Mononuclear cell (primary cell): Measurements from ENCODE around the gene SCARB2. TPM values are rescaled to one million over a fixed set of nuclear protein-coding genes. Genes with fewer than 3 reads are reported as not detected.

Experiments used
- H3K27me3 ChIP-seq: 2 replicates; pipeline ENCODE4 v1.6.0; 2011; ENCODE audit warnings: low read length, control low read depth; ENCODE audit not compliant: insufficient read depth
- H3K4me1 ChIP-seq: 2 replicates; pipeline ENCODE4 v1.5.1; 2011; ENCODE audit warnings: mild to moderate bottlenecking, low read length, control low read depth; ENCODE audit not compliant: insufficient read depth
- H3K4me3 ChIP-seq: 2 replicates; pipeline ENCODE4 v1.5.1; 2011; ENCODE audit warnings: mild to moderate bottlenecking, low read length, moderate library complexity
- H3K9me3 ChIP-seq: 2 replicates; pipeline ENCODE4 v1.5.1; 2011; ENCODE audit warnings: low read depth, mild to moderate bottlenecking, control low read depth, low read length
- total RNA-seq: library from RNA; depleted of rRNA; stranded (reverse); fragments of >200 nt; gene quantifications from one replicate; pipeline ENCODE4 v1.2.3, GENCODE V29; 2012

The SCARB2 gene
- total RNA-seq, 1 donor, result 35.3 TPM

- Histone ChIP-seq H3K4me1 (peaks cover 79% of the 10 kb centered on the region), H3K27me3 (no peaks in the 10 kb centered on the region), H3K9me3 (no peaks in the 10 kb centered on the region), H3K4me3 (no peak overlapping the region)
These were observed 16.4 kb downstream of the SCARB2 start for GRCh38 chr4:76197031-76197743.

- H3K9me3 ChIP-seq, result no peaks in the 10 kb centered on the region
- no peaks in the 10 kb centered on the region for H3K27me3 ChIP-seq
- peaks cover 80% of the 10 kb centered on the region for H3K4me1 ChIP-seq
- H3K4me3 ChIP-seq, result no peak overlapping the region
These were observed 17.2 kb downstream of the SCARB2 start for GRCh38 chr4:76196376-76196775.

DNA sequence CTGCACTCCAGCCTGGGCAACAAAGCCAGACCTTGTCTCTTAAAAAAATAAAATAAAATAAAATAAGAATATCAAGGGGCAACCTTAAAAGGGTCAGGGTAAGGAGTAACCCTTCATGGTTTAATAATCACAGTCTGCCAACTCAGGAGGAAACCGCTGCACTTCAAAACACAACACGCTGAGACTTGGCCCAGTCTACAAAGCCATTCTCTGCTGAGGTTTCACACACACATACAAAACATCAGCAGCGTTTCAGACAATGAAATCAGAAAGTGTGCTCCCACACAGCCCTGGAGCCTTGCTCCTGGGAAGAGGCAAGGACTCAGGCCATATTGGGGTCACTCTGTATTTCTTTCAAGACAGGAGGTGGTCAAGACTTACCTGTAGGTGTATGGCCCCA is 18.3 kb downstream of the SCARB2 start:
- Histone ChIP-seq H3K9me3 (no peaks in the 10 kb centered on the region), H3K4me1 (peaks cover 71% of the 10 kb centered on the region), H3K4me3 (no peak overlapping the region), H3K27me3 (no peaks in the 10 kb centered on the region)

GRCh38 chr4:76194325-76194724 is 19.3 kb downstream of the SCARB2 start:
- H3K4me3 ChIP-seq, result no peak overlapping the region
- no peaks in the 10 kb centered on the region for H3K27me3 ChIP-seq
- no peaks in the 10 kb centered on the region for H3K9me3 ChIP-seq
- peaks cover 61% of the 10 kb centered on the region for H3K4me1 ChIP-seq

GRCh38 chr4:76192236-76192635 is 21.4 kb downstream of the SCARB2 start:
- Histone ChIP-seq H3K4me3 (no peak overlapping the region), H3K9me3 (no peaks in the 10 kb centered on the region), H3K4me1 (peaks cover 40% of the 10 kb centered on the region), H3K27me3 (no peaks in the 10 kb centered on the region)

GRCh38 chr4:76188557-76188956 is 25.1 kb downstream of the SCARB2 start:
- Histone ChIP-seq H3K4me1 (peaks cover 9% of the 10 kb centered on the region), H3K4me3 (no peak overlapping the region), H3K9me3 (no peaks in the 10 kb centered on the region), H3K27me3 (no peaks in the 10 kb centered on the region)

DNA sequence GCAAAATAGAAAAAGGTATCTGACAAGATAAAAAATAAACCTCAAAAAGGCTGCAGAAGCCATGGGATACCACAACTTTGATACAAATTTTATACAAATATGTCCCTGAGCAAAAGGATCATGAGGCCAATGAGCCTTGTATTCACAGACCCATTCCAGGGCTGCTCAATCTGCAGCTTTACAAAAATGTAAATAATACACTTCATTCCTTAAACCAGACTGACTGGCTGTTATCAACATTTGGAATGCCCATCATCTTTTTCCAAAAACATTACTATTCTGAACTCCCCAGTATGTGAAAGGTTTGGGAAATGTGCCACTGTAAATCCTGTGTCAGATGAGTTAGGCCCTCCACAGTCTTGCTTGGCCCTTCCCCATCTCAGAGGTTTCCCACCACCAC is 25.5 kb downstream of the SCARB2 start:
- Histone ChIP-seq H3K9me3 (no peaks in the 10 kb centered on the region), H3K4me3 (no peak overlapping the region), H3K4me1 (peaks cover 9% of the 10 kb centered on the region), H3K27me3 (no peaks in the 10 kb centered on the region)

GRCh38 chr4:76187152-76187551 is 26.5 kb downstream of the SCARB2 start:
- H3K4me3 ChIP-seq, result no peak overlapping the region
- peaks cover under 1% of the 10 kb centered on the region for H3K4me1 ChIP-seq
- H3K9me3 ChIP-seq, result no peaks in the 10 kb centered on the region
- H3K27me3 ChIP-seq, result no peaks in the 10 kb centered on the region

DNA sequence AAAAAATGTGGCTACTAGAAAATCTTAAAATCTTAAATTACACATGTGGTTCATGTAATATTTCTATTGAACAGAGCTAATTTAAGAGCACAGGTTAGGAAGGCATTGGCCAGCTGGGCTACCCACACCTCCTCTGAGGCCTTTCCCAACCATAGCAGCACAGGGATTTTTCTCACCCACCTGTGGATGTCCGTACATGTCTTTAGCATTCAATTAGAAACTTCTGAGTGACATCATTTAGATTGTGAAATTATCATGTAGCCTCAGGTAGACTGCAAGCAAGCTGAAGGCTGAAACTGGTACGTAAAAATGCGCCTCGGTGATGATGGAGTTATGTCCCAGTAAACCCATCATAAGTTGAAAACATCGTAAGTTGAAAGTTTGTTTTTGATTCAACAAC is 31.2 kb downstream of the SCARB2 start:
- Histone ChIP-seq H3K4me1 (no peaks in the 10 kb centered on the region), H3K4me3 (no peak overlapping the region), H3K27me3 (no peaks in the 10 kb centered on the region), H3K9me3 (no peaks in the 10 kb centered on the region)

- Histone ChIP-seq H3K27me3 (no peaks in the 10 kb centered on the region), H3K9me3 (no peaks in the 10 kb centered on the region), H3K4me3 (no peak overlapping the region), H3K4me1 (no peaks in the 10 kb centered on the region)
These were observed 34.0 kb downstream of the SCARB2 start for GRCh38 chr4:76179398-76180318.

DNA sequence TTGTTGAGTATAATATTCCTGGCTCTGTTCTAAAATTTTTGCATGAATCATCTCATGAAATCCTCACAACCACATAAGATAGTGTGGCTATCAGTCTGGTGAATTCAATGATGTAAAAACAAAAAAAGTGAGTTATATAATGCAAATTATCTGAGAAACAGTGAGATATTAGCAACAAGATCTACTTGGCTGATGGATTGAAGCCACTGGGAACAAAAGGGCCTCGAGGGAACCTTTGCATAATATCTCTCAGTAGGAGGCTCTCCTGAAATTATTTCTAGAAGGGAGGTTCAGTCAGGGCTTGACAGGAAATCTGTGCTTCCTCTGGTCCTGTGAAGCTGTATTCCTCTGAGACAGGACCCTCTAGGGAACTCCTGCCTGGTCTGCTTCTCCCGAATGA is 35.3 kb downstream of the SCARB2 start:
- Histone ChIP-seq H3K9me3 (no peaks in the 10 kb centered on the region), H3K4me1 (no peaks in the 10 kb centered on the region), H3K27me3 (no peaks in the 10 kb centered on the region), H3K4me3 (no peak overlapping the region)

DNA sequence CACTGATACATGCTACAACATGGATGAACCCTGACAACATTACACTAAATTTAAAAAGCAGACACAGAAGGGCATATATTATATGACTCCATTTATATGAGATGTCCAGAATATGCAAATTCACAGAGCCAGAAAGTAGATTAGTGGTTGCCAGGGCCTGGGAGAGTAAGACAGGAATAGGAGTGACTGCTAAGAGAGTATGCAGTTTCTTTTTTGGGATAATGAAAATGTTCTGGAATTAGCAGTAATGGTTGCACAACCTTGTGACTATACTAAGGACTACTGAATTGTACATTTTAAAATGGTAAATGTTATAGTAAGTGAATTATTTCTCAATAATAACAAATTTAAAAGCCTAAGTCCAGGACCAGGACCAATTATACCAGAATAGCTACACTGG is 35.9 kb downstream of the SCARB2 start:
- H3K27me3 ChIP-seq, result no peaks in the 10 kb centered on the region
- H3K9me3 ChIP-seq, result no peaks in the 10 kb centered on the region
- H3K4me1 ChIP-seq, result no peaks in the 10 kb centered on the region
- H3K4me3 ChIP-seq, result no peak overlapping the region

DNA sequence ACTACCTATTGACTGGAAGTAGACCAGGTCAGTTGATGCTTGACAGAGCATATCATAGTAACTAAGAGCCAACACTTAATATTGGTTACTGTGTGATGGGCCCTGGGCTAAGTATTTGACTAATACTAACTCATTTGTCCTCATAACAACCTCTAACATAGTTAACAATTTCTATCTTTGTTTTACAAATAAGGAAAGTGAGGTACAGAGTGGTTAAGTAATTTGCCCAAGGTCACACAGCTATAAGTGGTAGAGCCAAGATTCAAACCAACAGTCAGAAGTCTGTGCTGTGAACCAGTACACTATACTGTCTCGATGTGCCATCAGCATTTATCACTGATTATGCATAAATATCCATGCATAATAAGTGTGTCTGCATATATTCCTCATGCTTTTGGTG is 38.3 kb downstream of the SCARB2 start:
- Histone ChIP-seq H3K4me1 (no peaks in the 10 kb centered on the region), H3K4me3 (no peak overlapping the region), H3K27me3 (no peaks in the 10 kb centered on the region), H3K9me3 (no peaks in the 10 kb centered on the region)

DNA sequence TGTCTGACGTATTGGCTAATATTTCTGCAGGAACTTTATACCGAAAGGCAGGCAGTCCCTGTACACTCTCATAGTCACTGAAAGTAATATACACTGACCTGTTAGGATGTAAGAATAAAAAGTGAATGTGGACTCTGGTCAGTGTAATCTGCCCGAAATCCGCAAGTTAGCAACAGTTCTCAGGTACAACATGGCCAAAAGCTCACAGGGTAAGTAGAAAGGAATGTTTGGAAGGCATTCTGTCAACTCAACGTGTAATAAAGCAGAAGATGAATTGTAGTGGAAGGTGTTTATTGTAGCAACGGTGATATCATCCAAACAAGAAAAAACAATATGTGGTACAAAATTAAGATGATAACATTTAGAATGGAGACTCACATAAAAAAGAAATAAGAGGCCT is 39.4 kb downstream of the SCARB2 start:
- Histone ChIP-seq H3K9me3 (no peaks in the 10 kb centered on the region), H3K4me1 (no peaks in the 10 kb centered on the region), H3K27me3 (no peaks in the 10 kb centered on the region), H3K4me3 (no peak overlapping the region)

DNA sequence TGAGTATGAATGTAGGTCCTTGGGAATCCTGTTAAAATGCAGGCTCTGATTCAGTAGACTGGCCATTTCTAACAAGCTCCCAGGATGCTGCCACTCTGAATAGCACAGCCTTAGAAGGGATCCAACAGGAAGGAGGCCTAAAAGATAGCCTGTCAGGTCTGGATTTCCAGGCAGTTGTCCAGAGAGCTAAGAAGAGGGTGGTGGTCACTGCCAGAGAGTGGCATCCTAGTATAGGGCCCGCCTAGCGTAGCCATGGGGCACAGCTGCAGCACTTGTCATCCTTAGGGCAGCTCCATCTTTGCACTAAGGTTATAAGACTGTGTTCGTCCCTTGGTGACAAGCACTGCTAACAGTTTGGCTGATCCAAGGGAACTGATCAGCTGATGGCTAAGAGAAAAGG is 44.9 kb downstream of the SCARB2 start:
- H3K4me3 ChIP-seq, result no peak overlapping the region
- H3K4me1 ChIP-seq, result no peaks in the 10 kb centered on the region
- no peaks in the 10 kb centered on the region for H3K9me3 ChIP-seq

More for the DNA sequence above, 44.9 kb downstream of the SCARB2 start:
- no peaks in the 10 kb centered on the region for H3K27me3 ChIP-seq
